Lung (tissue), 12 donors: ENCODE data around the gene UBE2J1. TPM values are rescaled to one million over a fixed set of nuclear protein-coding genes. Genes with fewer than 3 reads are reported as not detected.

Source experiments
- ATAC-seq: fragments of 200-7000 bp; cut with Tn5 transposase; one replicate; pipeline ENCODE4 v1.9.1; 2020; ENCODE audit warnings: moderate number of reproducible peaks; ENCODE audit not compliant: insufficient read depth, low FRiP score
- DNase-seq, 3 donors: peaks; one replicate each; pipeline ENCODE4 v3.0.0-alpha.2; 2013 to 2017
- H3K27ac ChIP-seq, 2 donors: one replicate each; pipeline ENCODE4 v1.5.1; 2013; ENCODE audit warnings: mild to moderate bottlenecking in 2 of 2, moderate library complexity in 2 of 2, control low read depth in 1 of 2, inconsistent platforms in 1 of 2, low read depth in 1 of 2, low read length in 1 of 2
- H3K27me3 ChIP-seq, 3 donors: one replicate each; pipeline ENCODE4 v1.5.1; 2013; ENCODE audit warnings: low read length in 2 of 3; ENCODE audit not compliant: control insufficient read depth in 3 of 3, insufficient read depth in 3 of 3
- H3K36me3 ChIP-seq, 4 donors: one replicate each; pipeline ENCODE4 v1.5.1; 2013; ENCODE audit warnings: low read length in 4 of 4, mild to moderate bottlenecking in 1 of 4, moderate library complexity in 1 of 4; ENCODE audit not compliant: control insufficient read depth in 4 of 4, insufficient read depth in 4 of 4
- H3K4me1 ChIP-seq, 5 donors: one replicate each; pipeline ENCODE4 v1.5.1; 2013; ENCODE audit warnings: low read length in 5 of 5, mild to moderate bottlenecking in 2 of 5, moderate library complexity in 1 of 5; ENCODE audit not compliant: control insufficient read depth in 5 of 5, insufficient read depth in 5 of 5
- H3K4me3 ChIP-seq: one replicate; pipeline ENCODE4 v1.5.1; 2013; ENCODE audit warnings: mild to moderate bottlenecking, control low read depth, moderate library complexity
- H3K9ac ChIP-seq, 2 donors: one replicate each; pipeline ENCODE4 v1.5.1; 2013; ENCODE audit warnings: low read length in 2 of 2, control low read depth in 1 of 2; ENCODE audit not compliant: insufficient read depth in 1 of 2
- H3K9me3 ChIP-seq, 4 donors: one replicate each; pipeline ENCODE4 v1.5.1; 2013; ENCODE audit warnings: low read length in 3 of 4, mild to moderate bottlenecking in 1 of 4, moderate library complexity in 1 of 4; ENCODE audit not compliant: control insufficient read depth in 4 of 4, insufficient read depth in 3 of 4
- CTCF ChIP-seq: IDR thresholded peaks from 2 replicates; pipeline ENCODE4 v1.5.1; 2012; ENCODE audit warnings: mild to moderate bottlenecking; ENCODE audit errors: control extremely low read depth, extremely low read depth
- WGBS, 2 donors: extraction: QIAGEN DNeasy Blood & Tissue Kit; methylation state at CpG; one replicate each; pipeline ENCODE4 v1.1.7; 2013; 5-methylcytosine and 5-hydroxymethylcytosine counted together
- polyA plus RNA-seq, 2 donors: library from polyadenylated mRNA; stranded (reverse); fragments of 200-250 nt; gene quantifications; one replicate each; pipeline ENCODE4 v1.2.1, GENCODE V29; 2013
- total RNA-seq, 2 donors: library from RNA; depleted of rRNA in 1 of 2; stranded (reverse); fragments of >200 nt in 1 of 2; gene quantifications; one replicate each; pipeline ENCODE4 v1.2.1, GENCODE V29; 2014 to 2021
- donor health status: control.
- donor health status: control.
- donor health status: Bipolar disorder and iron deficiency.
- donor health status: healthy.
- donor health status: DM: yes; HTN: yes; CAD: no.

The UBE2J1 gene
- total and polyA plus RNA-seq, 4 donors: 24.3 to 51.0 (median 41.5) TPM

- H3K4me1 ChIP-seq: peaks cover 0 to 3% (median 0%) of the 10 kb centered on the region in 5 donors
- no peak overlapping the region for H3K9ac ChIP-seq
- TF ChIP-seq CTCF: no peak
- H3K27me3 ChIP-seq: no peaks in the 10 kb centered on the region
- DNase-seq (peak; percentile 39 to 71 (median 64)), ATAC-seq (peak; percentile 86)
- H3K9me3 ChIP-seq: no peaks in the 10 kb centered on the region
- peaks cover 0 to 4% (median 0%) of the 10 kb centered on the region in 4 donors for H3K36me3 ChIP-seq
- H3K4me3 ChIP-seq: no peak overlapping the region
- WGBS, 2 donors: 60 to 65% methylated on average over 6 of the region's 6 CpGs
- no peak overlapping the region for H3K27ac ChIP-seq
Observed at GRCh38 chr6:89375427-89376267, 23.1 kb upstream of the UBE2J1 start.

GRCh38 chr6:89372506-89372901, 20.0 kb upstream of the UBE2J1 start:
- Histone ChIP-seq H3K27me3 (no peaks in the 10 kb centered on the region), H3K9me3 (no peaks in the 10 kb centered on the region), H3K4me3 (no peak overlapping the region), H3K27ac (peak overlapping the region in 1 of 2 donors; percentile 9), H3K36me3 (peaks cover 0 to 4% (median 0%) of the 10 kb centered on the region in 4 donors), H3K4me1 (peaks cover 0 to 4% (median 0%) of the 10 kb centered on the region in 5 donors), H3K9ac (no peak overlapping the region)
- WGBS, 2 donors: 26 to 29% methylated on average over 3 of the region's 3 CpGs
- no peak for ATAC-seq
- no peak for TF ChIP-seq CTCF
- no peak for DNase-seq

GRCh38 chr6:89371849-89372505, 19.5 kb upstream of the UBE2J1 start:
- Histone ChIP-seq H3K27ac (no peak overlapping the region), H3K36me3 (peaks cover 0 to 4% (median 0%) of the 10 kb centered on the region in 4 donors), H3K27me3 (no peaks in the 10 kb centered on the region), H3K4me3 (no peak overlapping the region), H3K9me3 (no peaks in the 10 kb centered on the region), H3K9ac (no peak overlapping the region), H3K4me1 (peaks cover 0 to 4% (median 0%) of the 10 kb centered on the region in 5 donors)
- ATAC-seq: peak; percentile 87
- peak; percentile 52 to 73 (median 56) for DNase-seq
- 24 to 28% methylated on average over 8 of the region's 8 CpGs for WGBS, 2 donors
- peak; percentile 72 for TF ChIP-seq CTCF
